Endothelial cell of umbilical vein (primary cell): ENCODE data around the gene BRD1. TPM values are rescaled to one million over a fixed set of nuclear protein-coding genes. Genes with fewer than 3 reads are reported as not detected.

ENCODE experiments used
- BruUV-seq: library from RNA; stranded (reverse); fragments of 400-500 nt; replicated peaks from 2 replicates; lab custom pipeline; 2021; lab: Mats Ljungman, UMichigan
- CTCF ChIA-PET: fragments of 300-600, 350-600 bp; sonication (Branson Sonifier 250); formaldehyde crosslinking; loops from one replicate; lab custom pipeline; 2021; ENCODE audit warnings: antibody characterized with exemption, inconsistent platforms; lab: Charles Lee
- POLR2A ChIA-PET: fragments of 300-600, 350-600 bp; sonication (Branson Sonifier 250); formaldehyde crosslinking; loops from one replicate; lab custom pipeline; 2021; ENCODE audit warnings: antibody characterized with exemption, inconsistent platforms; lab: Charles Lee
- DNase-seq: peaks from one replicate; pipeline ENCODE4 v3.0.0-alpha.2; 2011; ENCODE audit warnings: low read depth, low spot score
- FAIRE-seq: peaks from 2 replicates; lab custom pipeline; 2011; peaks lifted over from hg19 to GRCh38; lab: Jason Lieb, UNC
- H2AFZ ChIP-seq: 2 replicates; pipeline ENCODE4 v1.6.0; 2012; ENCODE audit warnings: low read depth, low read length, control low read depth, inconsistent platforms
- H3K27ac ChIP-seq: 2 replicates; pipeline ENCODE4 v1.5.1; 2011; ENCODE audit warnings: low read depth, mild to moderate bottlenecking, control low read depth, low read length, moderate library complexity; ENCODE audit not compliant: insufficient read depth
- H3K27me3 ChIP-seq, 2 experiments: 2 replicates each; pipeline versions ENCODE4 v1.6.0 to v1.6.1; 2011; ENCODE audit warnings: low read length in 2 of 2, mixed read lengths in 1 of 2; ENCODE audit not compliant: control insufficient read depth in 2 of 2, insufficient read depth in 2 of 2
- H3K36me3 ChIP-seq, 2 experiments: 2 replicates in 1 of 2; 3 replicates in 1 of 2; pipeline ENCODE4 v1.5.1; 2011; ENCODE audit warnings: low read length in 2 of 2, mild to moderate bottlenecking in 1 of 2, moderate library complexity in 1 of 2; ENCODE audit not compliant: control insufficient read depth in 2 of 2, insufficient read depth in 2 of 2; ENCODE audit errors: extremely low read depth in 1 of 2
- H3K4me1 ChIP-seq: 3 replicates; pipeline ENCODE4 v1.5.1; 2011; ENCODE audit warnings: mild to moderate bottlenecking, low read length; ENCODE audit not compliant: control insufficient read depth, insufficient read depth; ENCODE audit errors: extremely low read depth
- H3K4me2 ChIP-seq: 2 replicates; pipeline ENCODE4 v1.6.1; 2011; ENCODE audit warnings: low read length, control low read depth, mixed read lengths; ENCODE audit not compliant: insufficient read depth
- H3K4me3 ChIP-seq, 3 experiments: fragments of 200-600 bp in 1 of 3; sonication (generic), shearing (Covaris generic) in 1 of 3; replicated peaks in 1 of 3; 2 replicates each; pipeline ENCODE4 v1.5.1; 2011 to 2016; ENCODE audit warnings: control low read depth in 3 of 3, low read length in 3 of 3, mild to moderate bottlenecking in 2 of 3, inconsistent platforms in 1 of 3, low read depth in 1 of 3, moderate library complexity in 1 of 3; ENCODE audit not compliant: insufficient read depth in 1 of 3
- H3K79me2 ChIP-seq: 2 replicates; pipeline ENCODE4 v1.6.0; 2012; ENCODE audit warnings: low read length, inconsistent platforms; ENCODE audit not compliant: control insufficient read depth, insufficient read depth
- H3K9ac ChIP-seq: replicated peaks from 2 replicates; pipeline ENCODE3; 2011; ENCODE audit warnings: low read length, control low read depth; ENCODE audit not compliant: insufficient read depth; ENCODE audit errors: extremely low read depth
- H3K9me1 ChIP-seq: replicated peaks from 3 replicates; pipeline ENCODE4 v1.6.0; 2011; ENCODE audit warnings: mild to moderate bottlenecking, low read length; ENCODE audit not compliant: control insufficient read depth, insufficient read depth; ENCODE audit errors: extremely low read depth
- H3K9me3 ChIP-seq: replicated peaks from 2 replicates; pipeline ENCODE4 v1.5.1; 2012; ENCODE audit warnings: low read length, inconsistent platforms; ENCODE audit not compliant: control insufficient read depth, insufficient read depth
- H4K20me1 ChIP-seq: replicated peaks from 2 replicates; pipeline ENCODE3; 2011; ENCODE audit warnings: mild to moderate bottlenecking, low read length; ENCODE audit not compliant: control insufficient read depth, insufficient read depth; ENCODE audit errors: extremely low read depth
- CTCF ChIP-seq, 2 donors: IDR thresholded peaks; 1 replicate in 1 of 2; 2 replicates in 1 of 2; pipeline ENCODE4 v1.5.1; 2011; ENCODE audit warnings: low read length in 2 of 2, mild to moderate bottlenecking in 2 of 2, moderate library complexity in 2 of 2, control low read depth in 1 of 2, inconsistent platforms in 1 of 2, low read depth in 1 of 2; ENCODE audit not compliant: insufficient read depth in 1 of 2; ENCODE audit errors: extremely low read depth in 1 of 2
- EZH2 ChIP-seq: IDR thresholded peaks from 2 replicates; pipeline ENCODE4 v1.6.1; 2012; ENCODE audit warnings: borderline replicate concordance, low read depth, mild to moderate bottlenecking, moderate library complexity, low read length, inconsistent platforms; ENCODE audit not compliant: severe bottlenecking
- FOS ChIP-seq: IDR thresholded peaks from 2 replicates; pipeline ENCODE4 v1.6.1; 2011; ENCODE audit warnings: mild to moderate bottlenecking, low read length, moderate library complexity, borderline replicate concordance; ENCODE audit not compliant: insufficient read depth
- GATA2 ChIP-seq: IDR thresholded peaks from 2 replicates; pipeline ENCODE4 v1.7.0; 2011; ENCODE audit warnings: low read depth, mild to moderate bottlenecking, moderate library complexity, mixed read lengths, low read length; ENCODE audit not compliant: insufficient read length, insufficient read depth
- JUN ChIP-seq: IDR thresholded peaks from 2 replicates; pipeline ENCODE4 v1.6.1; 2011; ENCODE audit warnings: borderline replicate concordance, low read depth; ENCODE audit not compliant: insufficient read length, insufficient read depth
- MAX ChIP-seq: IDR thresholded peaks from 2 replicates; pipeline ENCODE4 v1.6.1; 2011; ENCODE audit not compliant: insufficient read depth, insufficient read length
- MYC ChIP-seq: IDR thresholded peaks from one replicate; pipeline ENCODE4 v1.6.1; 2011; ENCODE audit warnings: mild to moderate bottlenecking, low read depth, low read length
- POLR2A ChIP-seq: IDR thresholded peaks from 2 replicates; pipeline ENCODE4 v1.6.1; 2012; ENCODE audit warnings: low read depth, mild to moderate bottlenecking, control low read depth, low read length
- POLR2AphosphoS5 ChIP-seq: IDR thresholded peaks from 2 replicates; pipeline ENCODE4 v1.6.1; 2012; ENCODE audit warnings: low read depth, mild to moderate bottlenecking, control low read depth, low read length, moderate library complexity; ENCODE audit not compliant: insufficient read depth
- dilution Hi-C: fragments of 300-500 bp; cut with MboI; formaldehyde crosslinking; loops from one replicate; pipeline ENCODE4 v1.15.0; 2019; ENCODE audit warnings: low sequenced_read_pairs; ENCODE audit not compliant: extremely low pct_ligation_motif_present
- intact Hi-C: fragments of 100-400 bp; cut with micrococcal nuclease; formaldehyde crosslinking; loops from one replicate; pipeline ENCODE4 v1.10.0; 2022
- polyA plus RNA-seq, 4 experiments: library from polyadenylated mRNA; depleted of rRNA in 3 of 4; stranded (reverse) in 3 of 4; unstranded in 1 of 4; fragments of >200 nt; gene quantifications; 2 replicates each; pipeline versions ENCODE4 v1.2.1 to v1.2.3, GENCODE V29; 2011 to 2012; ENCODE audit warnings: missing spikeins in 1 of 4
- total RNA-seq: library from RNA; stranded (reverse); gene quantifications from 2 replicates; pipeline ENCODE4 v1.2.3, GENCODE V29; 2021

The BRD1 gene
- total and polyA plus RNA-seq, 2 donors (not counting 3 experiments of a cell fraction or from before 2014, with no cell fraction given) = 8.1 to 41.1 TPM

GRCh38 chr22:49873228-49873940, 45.7 kb upstream of the BRD1 start:
- ChIA-PET CTCF (interaction anchor here (0.8 to 1.6 kb wide), 2 partner anchors 8 to 106 kb away, joined by 3 read pairs; no protein-coding TSS in a partner anchor), POLR2A (no interaction called here)
- Histone ChIP-seq H3K4me3 (no peak overlapping the region), H3K9me3 (no peaks in the 10 kb centered on the region), H3K79me2 (peaks cover 89% of the 10 kb centered on the region), H3K27ac (no peak overlapping the region), H3K27me3 (no peaks in the 10 kb centered on the region), H3K9me1 (no peaks in the 10 kb centered on the region), H3K36me3 (no peaks in the 10 kb centered on the region), H4K20me1 (peaks cover 6% of the 10 kb centered on the region), H2AFZ (no peak overlapping the region), H3K4me2 (no peak overlapping the region), H3K4me1 (no peaks in the 10 kb centered on the region), H3K9ac (no peak overlapping the region)
- intact Hi-C loops = no loop called here
- dilution Hi-C loops = no loop called here
- no TSS peak for BruUV-seq
- TF ChIP-seq FOS (no peak), CTCF (IDR thresholded peaks at IDR 0.05; ENCODE audit: extremely low read depth in 1 of 2, insufficient read depth in 1 of 2, low read depth in 1 of 2, low read length in 2 of 2) (no peak), JUN (no peak)
- FAIRE-seq (no peak), DNase-seq (no peak)

GRCh38 chr22:49872347-49872746, 44.7 kb upstream of the BRD1 start:
- POLR2A ChIA-PET = interaction anchor here (0.7 kb wide), 1 partner anchor 15 kb away, joined by 4 read pairs; no protein-coding TSS in a partner anchor
- Histone ChIP-seq H3K4me1 (no peaks in the 10 kb centered on the region), H2AFZ (no peak overlapping the region), H3K9me1 (no peaks in the 10 kb centered on the region), H3K4me3 (no peak overlapping the region), H3K27me3 (no peaks in the 10 kb centered on the region), H3K4me2 (no peak overlapping the region), H3K9ac (no peak overlapping the region), H3K27ac (no peak overlapping the region), H3K79me2 (peaks cover 91% of the 10 kb centered on the region), H3K36me3 (no peaks in the 10 kb centered on the region), H3K9me3 (no peaks in the 10 kb centered on the region), H4K20me1 (peaks cover 6% of the 10 kb centered on the region)
- intact Hi-C loops (no loop called here), dilution Hi-C loops (no loop called here)
- CTCF ChIA-PET = interaction anchor here (0.8 to 1.6 kb wide), 2 partner anchors 9 to 105 kb away, joined by 3 read pairs; no protein-coding TSS in a partner anchor
- TF ChIP-seq FOS (no peak), POLR2AphosphoS5 (no peak), MYC (no peak), CTCF (IDR thresholded peaks at IDR 0.05; ENCODE audit: extremely low read depth in 1 of 2, insufficient read depth in 1 of 2, low read depth in 1 of 2, low read length in 2 of 2) (no peak), MAX (no peak), EZH2 (no peak), POLR2A (no peak), JUN (no peak), GATA2 (no peak)
- no TSS peak for BruUV-seq
- no peak for FAIRE-seq
- no peak for DNase-seq
